ENCODE results near the gene CD2BP2. TPM values are rescaled to one million over a fixed set of nuclear protein-coding genes. Genes with fewer than 3 reads are reported as not detected.
"Not testable (repeated sequence)": the region's sequence is repeated elsewhere in the genome, so short reads cannot be mapped to it uniquely, and the experiment has no call there.

Gene CD2BP2
- polyA plus RNA-seq, 1 donor (not counting 4 experiments of a cell fraction or from before 2014, with no cell fraction given), result 49.5 TPM

GRCh38 chr16:30324220-30324619 lies 30.9 kb downstream of the CD2BP2 start:
- H3K4me2 ChIP-seq (ENCODE audit: control insufficient read depth, extremely low read depth, insufficient read depth, low read depth, low read length); H3K4me3 ChIP-seq (ENCODE audit: control insufficient read depth in 2 of 3, extremely low read depth in 1 of 3, insufficient read depth in 2 of 3, low read depth in 1 of 3, low read length in 3 of 3); H3K9me3 ChIP-seq (ENCODE audit: control insufficient read depth, low read depth, low read length); DNase-seq (ENCODE audit: low read depth, low spot score); FAIRE-seq; H3K36me3 ChIP-seq (ENCODE audit: control insufficient read depth in 2 of 2, extremely low read depth in 1 of 2, insufficient read depth in 2 of 2, low read length in 2 of 2); H3K9me1 ChIP-seq (ENCODE audit: control insufficient read depth, extremely low read depth, insufficient read depth, low read length); dilution Hi-C loops (cut with MboI; ENCODE audit: extremely low pct_ligation_motif_present, low sequenced_read_pairs); H3K4me1 ChIP-seq (ENCODE audit: control insufficient read depth, extremely low read depth, insufficient read depth, low read length); H3K27ac ChIP-seq (ENCODE audit: control insufficient read depth, insufficient read depth, low read length); H3K27me3 ChIP-seq (ENCODE audit: control insufficient read depth, extremely low read depth, insufficient read depth, low read length); H3K9ac ChIP-seq (ENCODE audit: control insufficient read depth, extremely low read depth, insufficient read depth, low read length); H2AFZ ChIP-seq (ENCODE audit: control insufficient read depth, low read length); H4K20me1 ChIP-seq (ENCODE audit: control insufficient read depth, extremely low read depth, insufficient read depth, low read length): not testable (repeated sequence)
- peaks cover 43% of the 10 kb centered on the region for H3K79me2 ChIP-seq (ENCODE audit: control insufficient read depth, insufficient read depth, low read length)

GRCh38 chr16:30318647-30319046 lies 36.5 kb downstream of the CD2BP2 start:
- FAIRE-seq; H3K9ac ChIP-seq (ENCODE audit: control insufficient read depth, extremely low read depth, insufficient read depth, low read length); H3K27me3 ChIP-seq (ENCODE audit: control insufficient read depth, extremely low read depth, insufficient read depth, low read length); H3K4me3 ChIP-seq (ENCODE audit: control insufficient read depth in 2 of 3, extremely low read depth in 1 of 3, insufficient read depth in 2 of 3, low read depth in 1 of 3, low read length in 3 of 3); H3K4me2 ChIP-seq (ENCODE audit: control insufficient read depth, extremely low read depth, insufficient read depth, low read depth, low read length); H3K36me3 ChIP-seq (ENCODE audit: control insufficient read depth in 2 of 2, extremely low read depth in 1 of 2, insufficient read depth in 2 of 2, low read length in 2 of 2); H2AFZ ChIP-seq (ENCODE audit: control insufficient read depth, low read length); DNase-seq (ENCODE audit: low read depth, low spot score); H3K4me1 ChIP-seq (ENCODE audit: control insufficient read depth, extremely low read depth, insufficient read depth, low read length); H3K9me1 ChIP-seq (ENCODE audit: control insufficient read depth, extremely low read depth, insufficient read depth, low read length); dilution Hi-C loops (cut with MboI; ENCODE audit: extremely low pct_ligation_motif_present, low sequenced_read_pairs); H3K9me3 ChIP-seq (ENCODE audit: control insufficient read depth, low read depth, low read length); H4K20me1 ChIP-seq (ENCODE audit: control insufficient read depth, extremely low read depth, insufficient read depth, low read length); H3K27ac ChIP-seq (ENCODE audit: control insufficient read depth, insufficient read depth, low read length): not testable (repeated sequence)
- peaks cover 40% of the 10 kb centered on the region for H3K79me2 ChIP-seq (ENCODE audit: control insufficient read depth, insufficient read depth, low read length)

GRCh38 chr16:30310937-30311336 lies 44.2 kb downstream of the CD2BP2 start:
- H2AFZ ChIP-seq (ENCODE audit: control insufficient read depth, low read length); H3K27me3 ChIP-seq (ENCODE audit: control insufficient read depth, extremely low read depth, insufficient read depth, low read length); H3K4me1 ChIP-seq (ENCODE audit: control insufficient read depth, extremely low read depth, insufficient read depth, low read length); DNase-seq (ENCODE audit: low read depth, low spot score); H3K9me1 ChIP-seq (ENCODE audit: control insufficient read depth, extremely low read depth, insufficient read depth, low read length); H3K9ac ChIP-seq (ENCODE audit: control insufficient read depth, extremely low read depth, insufficient read depth, low read length); H3K27ac ChIP-seq (ENCODE audit: control insufficient read depth, insufficient read depth, low read length); H3K36me3 ChIP-seq (ENCODE audit: control insufficient read depth in 2 of 2, extremely low read depth in 1 of 2, insufficient read depth in 2 of 2, low read length in 2 of 2); H3K4me2 ChIP-seq (ENCODE audit: control insufficient read depth, extremely low read depth, insufficient read depth, low read depth, low read length); FAIRE-seq; H3K9me3 ChIP-seq (ENCODE audit: control insufficient read depth, low read depth, low read length); H4K20me1 ChIP-seq (ENCODE audit: control insufficient read depth, extremely low read depth, insufficient read depth, low read length); dilution Hi-C loops (cut with MboI; ENCODE audit: extremely low pct_ligation_motif_present, low sequenced_read_pairs); H3K4me3 ChIP-seq (ENCODE audit: control insufficient read depth in 2 of 3, extremely low read depth in 1 of 3, insufficient read depth in 2 of 3, low read depth in 1 of 3, low read length in 3 of 3): not testable (repeated sequence)
- peaks cover 17% of the 10 kb centered on the region for H3K79me2 ChIP-seq (ENCODE audit: control insufficient read depth, insufficient read depth, low read length)

- dilution Hi-C loops (cut with MboI; ENCODE audit: extremely low pct_ligation_motif_present, low sequenced_read_pairs), result not testable (repeated sequence)
Observed at GRCh38 chr16:30309255-30309654, 45.9 kb downstream of the CD2BP2 start.

More at GRCh38 chr16:30309255-30309654, 45.9 kb downstream of the CD2BP2 start:
- not testable (repeated sequence) for H3K9me3 ChIP-seq (ENCODE audit: control insufficient read depth, low read depth, low read length); H3K27ac ChIP-seq (ENCODE audit: control insufficient read depth, insufficient read depth, low read length); H3K27me3 ChIP-seq (ENCODE audit: control insufficient read depth, extremely low read depth, insufficient read depth, low read length); H3K36me3 ChIP-seq (ENCODE audit: control insufficient read depth in 2 of 2, extremely low read depth in 1 of 2, insufficient read depth in 2 of 2, low read length in 2 of 2); DNase-seq (ENCODE audit: low read depth, low spot score); H2AFZ ChIP-seq (ENCODE audit: control insufficient read depth, low read length); H3K9me1 ChIP-seq (ENCODE audit: control insufficient read depth, extremely low read depth, insufficient read depth, low read length); H3K4me2 ChIP-seq (ENCODE audit: control insufficient read depth, extremely low read depth, insufficient read depth, low read depth, low read length); H3K9ac ChIP-seq (ENCODE audit: control insufficient read depth, extremely low read depth, insufficient read depth, low read length); FAIRE-seq; H3K4me1 ChIP-seq (ENCODE audit: control insufficient read depth, extremely low read depth, insufficient read depth, low read length); H3K4me3 ChIP-seq (ENCODE audit: control insufficient read depth in 2 of 3, extremely low read depth in 1 of 3, insufficient read depth in 2 of 3, low read depth in 1 of 3, low read length in 3 of 3); H3K79me2 ChIP-seq (ENCODE audit: control insufficient read depth, insufficient read depth, low read length); H4K20me1 ChIP-seq (ENCODE audit: control insufficient read depth, extremely low read depth, insufficient read depth, low read length)

All from keratinocyte (primary cell).